MM.1S (cell line): ENCODE data around the gene FOXN3.

Source experiments
- DNase-seq: peaks from one replicate; pipeline ENCODE4 v3.0.0-alpha.2; 2015
- H2AFZ ChIP-seq: fragments of 300-600 bp; sonication (generic); 2 replicates; pipeline ENCODE4 v1.6.0; 2016; ENCODE audit warnings: antibody characterized with exemption, low read length
- H3F3A ChIP-seq: fragments of 300-600 bp; sonication (generic); 2 replicates; pipeline ENCODE4 v1.6.1; 2016; ENCODE audit warnings: mild to moderate bottlenecking, antibody characterized with exemption, low read length, moderate library complexity, mixed read lengths; ENCODE audit not compliant: insufficient read depth
- H3K27ac ChIP-seq: fragments of 300-600 bp; sonication (generic); 2 replicates; pipeline ENCODE4 v1.5.1; 2016; ENCODE audit warnings: mild to moderate bottlenecking, low read length
- H3K27me3 ChIP-seq: fragments of 300-600 bp; sonication (generic); replicated peaks from 2 replicates; pipeline ENCODE4 v1.6.0; 2016; ENCODE audit warnings: low read length; ENCODE audit not compliant: insufficient read depth
- H3K36me3 ChIP-seq: fragments of 300-600 bp; sonication (generic); replicated peaks from 2 replicates; pipeline ENCODE4 v1.6.1; 2016; ENCODE audit warnings: mild to moderate bottlenecking, low read length, mixed read lengths; ENCODE audit not compliant: insufficient read depth
- H3K4me1 ChIP-seq: fragments of 300-600 bp; sonication (generic); 2 replicates; pipeline ENCODE4 v1.6.1; 2016; ENCODE audit warnings: low read length, mixed read lengths
- H3K4me2 ChIP-seq: fragments of 300-600 bp; sonication (generic); 2 replicates; pipeline ENCODE4 v1.6.0; 2016; ENCODE audit warnings: low read depth, low read length
- H3K4me3 ChIP-seq: fragments of 300-600 bp; sonication (generic); 2 replicates; pipeline ENCODE4 v1.5.1; 2016; ENCODE audit warnings: low read length, mixed read lengths
- H3K79me2 ChIP-seq: fragments of 300-600 bp; sonication (generic); 2 replicates; pipeline ENCODE4 v1.6.1; 2016; ENCODE audit warnings: mixed run types, low read length, mixed read lengths
- H3K9ac ChIP-seq: fragments of 300-600 bp; sonication (generic); 2 replicates; pipeline ENCODE4 v1.6.1; 2016; ENCODE audit warnings: low read length, mixed read lengths
- H3K9me2 ChIP-seq: fragments of 300-600 bp; sonication (generic); replicated peaks from 2 replicates; pipeline ENCODE4 v1.6.1; 2016; ENCODE audit warnings: mild to moderate bottlenecking, low read length, mixed read lengths; ENCODE audit not compliant: insufficient read depth
- H3K9me3 ChIP-seq: fragments of 300-600 bp; sonication (generic); replicated peaks from 2 replicates; pipeline ENCODE4 v1.6.1; 2016; ENCODE audit warnings: mild to moderate bottlenecking, low read length, mixed read lengths; ENCODE audit not compliant: insufficient read depth
- H4K20me1 ChIP-seq: fragments of 300-600 bp; sonication (generic); 2 replicates; pipeline ENCODE4 v1.6.1; 2016; ENCODE audit warnings: mild to moderate bottlenecking, low read length, moderate library complexity, mixed read lengths; ENCODE audit not compliant: insufficient read depth
- EZH2 ChIP-seq: fragments of 300-600 bp; sonication (generic); optimal IDR thresholded peaks from 2 replicates; pipeline ENCODE3; 2017; ENCODE audit warnings: low read depth, mild to moderate bottlenecking, antibody characterized with exemption, low read length, mixed read lengths
- EZH2phosphoT487 ChIP-seq: fragments of 300-600 bp; sonication (generic); IDR thresholded peaks from 2 replicates; pipeline ENCODE4 v1.6.1; 2018; ENCODE audit warnings: antibody characterized with exemption, low read length
- TF ChIP-seq, protein P1 (sequence below): fragments of 300-600 bp; sonication (generic); IDR thresholded peaks from 2 replicates; pipeline ENCODE4 v1.5.1; 2016; ENCODE audit warnings: antibody characterized with exemption, low read length, mixed read lengths

FOXN3 gene

DNA sequence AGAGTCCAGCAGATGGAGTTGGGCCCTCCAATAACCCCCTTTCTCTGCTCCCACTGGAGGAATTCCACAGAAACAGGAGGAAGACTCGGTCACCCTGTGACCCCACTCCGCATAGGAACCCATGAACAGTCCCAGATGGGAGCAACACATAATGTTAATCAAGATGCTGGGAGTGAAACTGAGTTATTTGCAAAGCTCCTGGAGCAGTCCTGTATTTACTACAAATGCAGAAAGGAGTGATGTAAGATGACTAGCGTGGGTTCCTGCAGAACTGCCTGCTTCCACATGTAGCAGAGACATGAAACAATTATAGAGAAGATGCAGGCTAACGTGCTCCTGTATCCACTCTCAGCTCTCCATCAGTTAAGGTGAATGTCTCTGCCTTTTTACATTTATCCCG lies 274.7 kb downstream of the FOXN3 start:
- Histone ChIP-seq H2AFZ (no peak overlapping the region), H3K4me3 (no peak overlapping the region), H3K79me2 (no peaks in the 10 kb centered on the region), H3K4me1 (no peaks in the 10 kb centered on the region), H3K27me3 (no peaks in the 10 kb centered on the region), H3K9me2 (no peaks in the 10 kb centered on the region), H3K27ac (no peak overlapping the region), H3K36me3 (no peaks in the 10 kb centered on the region), H3K9me3 (no peaks in the 10 kb centered on the region), H3F3A (no peaks in the 10 kb centered on the region), H4K20me1 (no peaks in the 10 kb centered on the region), H3K4me2 (no peak overlapping the region), H3K9ac (no peak overlapping the region)
- TF ChIP-seq, protein P1, sequence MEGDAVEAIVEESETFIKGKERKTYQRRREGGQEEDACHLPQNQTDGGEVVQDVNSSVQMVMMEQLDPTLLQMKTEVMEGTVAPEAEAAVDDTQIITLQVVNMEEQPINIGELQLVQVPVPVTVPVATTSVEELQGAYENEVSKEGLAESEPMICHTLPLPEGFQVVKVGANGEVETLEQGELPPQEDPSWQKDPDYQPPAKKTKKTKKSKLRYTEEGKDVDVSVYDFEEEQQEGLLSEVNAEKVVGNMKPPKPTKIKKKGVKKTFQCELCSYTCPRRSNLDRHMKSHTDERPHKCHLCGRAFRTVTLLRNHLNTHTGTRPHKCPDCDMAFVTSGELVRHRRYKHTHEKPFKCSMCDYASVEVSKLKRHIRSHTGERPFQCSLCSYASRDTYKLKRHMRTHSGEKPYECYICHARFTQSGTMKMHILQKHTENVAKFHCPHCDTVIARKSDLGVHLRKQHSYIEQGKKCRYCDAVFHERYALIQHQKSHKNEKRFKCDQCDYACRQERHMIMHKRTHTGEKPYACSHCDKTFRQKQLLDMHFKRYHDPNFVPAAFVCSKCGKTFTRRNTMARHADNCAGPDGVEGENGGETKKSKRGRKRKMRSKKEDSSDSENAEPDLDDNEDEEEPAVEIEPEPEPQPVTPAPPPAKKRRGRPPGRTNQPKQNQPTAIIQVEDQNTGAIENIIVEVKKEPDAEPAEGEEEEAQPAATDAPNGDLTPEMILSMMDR, result no peak
- TF ChIP-seq EZH2 (no peak), EZH2phosphoT487 (no peak)
- DNase-seq, result no peak

DNA sequence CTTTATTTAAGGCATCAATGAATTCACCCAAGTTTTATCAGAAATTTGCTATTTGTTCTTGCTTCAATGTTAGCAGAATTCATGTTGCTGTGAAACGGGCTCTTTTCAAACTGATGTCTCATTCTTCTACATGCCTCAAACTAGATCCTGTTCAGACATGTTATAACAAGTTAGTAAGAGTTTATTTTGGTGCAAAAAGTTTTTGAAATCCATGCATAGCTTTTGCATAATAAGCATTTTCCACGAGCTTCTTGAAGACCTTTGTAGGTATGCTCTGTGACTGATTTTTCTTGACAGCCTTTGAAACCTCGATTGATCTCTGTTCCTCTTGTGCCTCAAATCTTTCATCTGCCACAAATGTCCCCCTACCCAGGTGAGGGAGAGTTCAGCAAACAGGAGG lies 275.2 kb downstream of the FOXN3 start:
- Histone ChIP-seq H2AFZ (no peak overlapping the region), H3K27me3 (no peaks in the 10 kb centered on the region), H3K36me3 (no peaks in the 10 kb centered on the region), H3K4me1 (no peaks in the 10 kb centered on the region), H3K9ac (no peak overlapping the region), H3K4me3 (no peak overlapping the region), H3K9me2 (no peaks in the 10 kb centered on the region), H4K20me1 (no peaks in the 10 kb centered on the region), H3K79me2 (no peaks in the 10 kb centered on the region), H3F3A (no peaks in the 10 kb centered on the region), H3K4me2 (no peak overlapping the region), H3K9me3 (no peaks in the 10 kb centered on the region), H3K27ac (no peak overlapping the region)
- DNase-seq, result no peak
- no peak for TF ChIP-seq EZH2phosphoT487
- TF ChIP-seq, protein P1, result no peak
- no peak for TF ChIP-seq EZH2

DNA sequence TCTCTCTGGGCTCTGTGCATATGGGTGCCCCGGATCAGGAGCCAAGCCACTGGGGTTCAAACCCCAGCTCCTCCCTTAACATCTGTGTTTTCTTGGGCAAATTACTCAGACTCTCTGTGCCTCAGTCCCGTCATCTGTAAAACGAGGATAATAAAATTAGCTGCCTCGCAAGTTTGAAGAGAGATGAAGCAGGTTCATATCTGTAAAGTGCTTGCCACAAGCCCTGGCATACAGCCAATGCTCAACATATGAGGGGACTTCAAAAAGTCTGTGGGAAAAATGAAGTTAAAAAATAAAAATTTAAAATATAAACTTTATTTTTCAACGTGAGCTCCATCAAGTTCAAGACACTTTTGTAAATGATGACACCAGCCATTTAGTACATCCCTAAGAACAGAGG lies 276.7 kb downstream of the FOXN3 start:
- H3K4me2 ChIP-seq, result no peak overlapping the region
- TF ChIP-seq EZH2phosphoT487 (no peak), EZH2 (no peak)
- TF ChIP-seq, protein P1, result no peak
- H3K27me3 ChIP-seq, result no peaks in the 10 kb centered on the region
- no peak overlapping the region for H3K27ac ChIP-seq
- H3K4me1 ChIP-seq, result no peaks in the 10 kb centered on the region
- H3K9me3 ChIP-seq, result no peaks in the 10 kb centered on the region
- H4K20me1 ChIP-seq, result no peaks in the 10 kb centered on the region
- no peaks in the 10 kb centered on the region for H3F3A ChIP-seq
- no peaks in the 10 kb centered on the region for H3K9me2 ChIP-seq
- no peaks in the 10 kb centered on the region for H3K36me3 ChIP-seq
- H3K9ac ChIP-seq, result no peak overlapping the region
- no peak overlapping the region for H2AFZ ChIP-seq
- no peak for DNase-seq
- no peak overlapping the region for H3K4me3 ChIP-seq
- H3K79me2 ChIP-seq, result no peaks in the 10 kb centered on the region
